PC-9 (cell line): Measurements from ENCODE around the gene ADRA2B.

Experiments
- CTCF ChIP-seq: fragments of 200-600 bp; sonication (generic); conservative IDR thresholded peaks from 2 replicates; pipeline ENCODE4 v1.6.1; 2017; ENCODE audit warnings: mixed run types, antibody characterized with exemption, mild to moderate bottlenecking, moderate library complexity
- EZH2 ChIP-seq: fragments of 200-600 bp; sonication (generic); IDR thresholded peaks from 2 replicates; pipeline ENCODE4 v1.8.0; 2017; ENCODE audit warnings: antibody characterized with exemption, low read depth

- TF ChIP-seq CTCF (no peak), EZH2 (no peak)
Observed at GRCh38 chr2:96120991-96121390, 4.6 kb upstream of the ADRA2B start.
